Breast epithelium (tissue), 4 donors: ENCODE measurements around the gene FBXO40. TPM values are rescaled to one million over a fixed set of nuclear protein-coding genes. Genes with fewer than 3 reads are reported as not detected.

Source experiments
- DNase-seq, 2 donors: peaks; one replicate each; pipeline ENCODE4 v3.0.0-alpha.2; 2019; ENCODE audit warnings: low spot score in 2 of 2
- H3K27ac ChIP-seq, 2 donors: fragments of 200-600 bp; sonication (generic) in 1 of 2; one replicate each; pipeline ENCODE4 v1.5.1; 2016 to 2019; ENCODE audit warnings: mild to moderate bottlenecking in 1 of 2
- H3K27me3 ChIP-seq, 2 donors: fragments of 200-600 bp; sonication (generic) in 1 of 2; one replicate each; pipeline versions ENCODE4 v1.5.1 to v1.6.0; 2017 to 2019; ENCODE audit warnings: control low read depth in 1 of 2, mild to moderate bottlenecking in 1 of 2
- H3K36me3 ChIP-seq: fragments of 200-600 bp; one replicate; pipeline ENCODE4 v1.5.1; 2019
- H3K4me1 ChIP-seq, 2 donors: fragments of 200-600 bp; sonication (generic); one replicate each; pipeline ENCODE4 v1.5.1; 2016 to 2019; ENCODE audit warnings: control low read depth in 1 of 2
- H3K4me3 ChIP-seq, 3 donors: fragments of 200-600 bp; sonication (generic); 1 replicate in 2 of 3; 2 replicates in 1 of 3; pipeline ENCODE4 v1.5.1; 2016 to 2019; ENCODE audit warnings: mild to moderate bottlenecking in 3 of 3, moderate library complexity in 2 of 3
- H3K9me3 ChIP-seq, 2 donors: fragments of 200-600 bp; sonication (generic) in 1 of 2; one replicate each; pipeline ENCODE4 v1.5.1; 2016 to 2019; ENCODE audit warnings: control low read depth in 1 of 2
- POLR2A ChIP-seq: fragments of 450-650 bp; IDR thresholded peaks from one replicate; pipeline ENCODE4 v1.6.1; 2016; ENCODE audit warnings: antibody characterized with exemption, mild to moderate bottlenecking, moderate library complexity
- POLR2AphosphoS5 ChIP-seq, 3 donors: sonication (generic); formaldehyde crosslinking; IDR thresholded peaks; one replicate each; pipeline ENCODE4 v1.6.1; 2017; ENCODE audit warnings: antibody characterized with exemption in 3 of 3
- intact Hi-C: fragments of 100-400 bp; cut with DNase I; formaldehyde crosslinking; loops from one replicate; pipeline ENCODE4 v1.15.1; 2023; ENCODE audit warnings: low total_unique reads
- total RNA-seq, 3 donors: library from RNA; depleted of rRNA; stranded (reverse); fragments of >200 nt; gene quantifications; one replicate each; pipeline ENCODE4 v1.1.0, GENCODE V29; 2016
- TF ChIP-seq, protein P1 (sequence below), 3 donors: fragments of 450-650 bp; IDR thresholded peaks; one replicate each; pipeline ENCODE4 v1.5.1; 2016 to 2017; ENCODE audit warnings: antibody characterized with exemption in 3 of 3, mild to moderate bottlenecking in 3 of 3, moderate library complexity in 3 of 3

FBXO40 gene
- total RNA-seq, 3 donors from 2014 or later: not detected

DNA sequence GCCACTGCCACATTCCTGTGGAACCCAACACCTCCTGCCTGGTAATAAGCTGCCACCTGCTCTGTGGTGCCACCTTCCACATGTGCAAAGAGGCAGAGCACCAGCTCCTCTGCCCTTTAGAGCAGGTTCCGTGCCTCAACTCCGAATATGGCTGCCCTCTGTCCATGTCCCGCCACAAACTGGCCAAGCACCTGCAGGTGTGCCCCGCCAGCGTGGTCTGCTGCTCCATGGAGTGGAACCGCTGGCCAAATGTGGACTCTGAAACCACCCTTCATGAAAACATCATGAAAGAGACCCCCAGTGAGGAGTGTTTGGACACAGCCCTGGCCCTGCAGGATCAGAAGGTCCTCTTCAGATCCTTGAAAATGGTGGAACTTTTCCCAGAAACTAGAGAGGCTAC lies 28.3 kb downstream of the FBXO40 start:
- no peak overlapping the region for H3K4me3 ChIP-seq
- no peak overlapping the region for H3K27ac ChIP-seq
- DNase-seq: no peak
- no peaks in the 10 kb centered on the region for H3K27me3 ChIP-seq
- H3K4me1 ChIP-seq: no peaks in the 10 kb centered on the region
- H3K9me3 ChIP-seq: no peaks in the 10 kb centered on the region
- H3K36me3 ChIP-seq: no peaks in the 10 kb centered on the region
- intact Hi-C loops: loop anchor here (10.0 kb wide), 1 partner anchor 1053 kb away; no protein-coding TSS in a partner anchor
- TF ChIP-seq POLR2AphosphoS5 (IDR thresholded peaks at IDR 0.05) (no peak), POLR2A (no peak)
- TF ChIP-seq, protein P1, sequence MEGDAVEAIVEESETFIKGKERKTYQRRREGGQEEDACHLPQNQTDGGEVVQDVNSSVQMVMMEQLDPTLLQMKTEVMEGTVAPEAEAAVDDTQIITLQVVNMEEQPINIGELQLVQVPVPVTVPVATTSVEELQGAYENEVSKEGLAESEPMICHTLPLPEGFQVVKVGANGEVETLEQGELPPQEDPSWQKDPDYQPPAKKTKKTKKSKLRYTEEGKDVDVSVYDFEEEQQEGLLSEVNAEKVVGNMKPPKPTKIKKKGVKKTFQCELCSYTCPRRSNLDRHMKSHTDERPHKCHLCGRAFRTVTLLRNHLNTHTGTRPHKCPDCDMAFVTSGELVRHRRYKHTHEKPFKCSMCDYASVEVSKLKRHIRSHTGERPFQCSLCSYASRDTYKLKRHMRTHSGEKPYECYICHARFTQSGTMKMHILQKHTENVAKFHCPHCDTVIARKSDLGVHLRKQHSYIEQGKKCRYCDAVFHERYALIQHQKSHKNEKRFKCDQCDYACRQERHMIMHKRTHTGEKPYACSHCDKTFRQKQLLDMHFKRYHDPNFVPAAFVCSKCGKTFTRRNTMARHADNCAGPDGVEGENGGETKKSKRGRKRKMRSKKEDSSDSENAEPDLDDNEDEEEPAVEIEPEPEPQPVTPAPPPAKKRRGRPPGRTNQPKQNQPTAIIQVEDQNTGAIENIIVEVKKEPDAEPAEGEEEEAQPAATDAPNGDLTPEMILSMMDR (IDR thresholded peaks at IDR 0.05): no peak

DNA sequence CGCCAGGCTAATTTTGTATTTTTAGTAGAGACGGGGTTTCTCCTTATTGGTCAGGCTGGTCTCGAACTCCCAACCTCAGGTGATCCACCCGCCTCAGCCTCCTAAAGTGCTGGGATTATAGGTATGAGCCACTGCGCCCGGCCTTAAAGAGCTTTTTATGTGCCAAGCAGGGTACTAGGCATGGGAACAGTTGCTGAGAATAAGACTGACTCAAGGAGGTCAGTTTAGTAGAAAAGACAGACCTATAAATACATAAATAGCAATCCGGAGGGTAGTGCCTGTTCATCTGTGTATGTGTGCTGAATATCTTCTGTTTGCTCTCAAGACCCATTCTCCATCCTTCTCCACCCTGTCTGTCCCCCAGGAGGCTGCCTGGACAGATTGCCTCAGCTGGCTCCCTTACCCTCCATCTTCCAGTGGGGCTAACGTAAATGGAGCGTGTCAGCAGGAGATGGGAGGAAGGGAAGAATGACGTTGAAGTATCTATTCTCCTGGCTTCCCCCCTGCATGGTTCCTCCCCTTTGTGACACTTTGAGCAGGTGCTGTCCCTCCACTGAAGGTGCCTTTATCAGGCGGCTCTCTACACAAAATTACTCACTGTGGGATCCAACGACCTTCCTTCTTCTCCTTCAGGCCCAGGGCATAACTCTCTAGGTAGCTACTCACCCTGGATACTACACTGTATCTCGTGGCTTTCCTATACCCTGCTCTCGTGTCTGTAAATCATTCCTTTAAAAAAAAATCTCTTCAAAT lies 31.1 kb downstream of the FBXO40 start:
- DNase-seq: no peak
- TF ChIP-seq POLR2AphosphoS5 (IDR thresholded peaks at IDR 0.05): no peak
- TF ChIP-seq POLR2A: no peak
- TF ChIP-seq, protein P1 (IDR thresholded peaks at IDR 0.05): no peak
- no peak overlapping the region for H3K4me3 ChIP-seq
- H3K27me3 ChIP-seq: no peaks in the 10 kb centered on the region
- H3K4me1 ChIP-seq: no peaks in the 10 kb centered on the region
- H3K27ac ChIP-seq: no peak overlapping the region
- H3K9me3 ChIP-seq: no peaks in the 10 kb centered on the region
- H3K36me3 ChIP-seq: no peaks in the 10 kb centered on the region
- intact Hi-C loops: loop anchor here (10.0 kb wide), 1 partner anchor 1050 kb away; no protein-coding TSS in a partner anchor

DNA sequence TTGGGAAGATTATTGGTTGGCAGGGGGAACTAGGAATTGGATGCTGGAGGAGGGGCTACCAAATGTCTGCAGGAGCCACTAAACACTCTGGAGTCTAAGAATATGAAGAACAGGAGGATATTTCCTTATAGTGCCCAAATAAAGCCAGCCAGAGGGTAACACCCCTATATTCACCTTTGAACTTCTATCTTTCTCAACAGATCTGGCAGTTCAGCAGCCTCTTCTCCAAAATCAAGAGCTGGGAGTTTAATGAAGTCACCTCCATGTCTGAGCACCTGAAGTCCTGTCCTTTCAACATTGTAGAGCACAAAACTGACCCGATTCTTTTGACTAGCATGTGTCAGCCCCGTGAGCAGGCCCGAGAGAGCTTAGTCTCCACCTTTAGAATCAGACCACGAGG lies 33.3 kb downstream of the FBXO40 start:
- Histone ChIP-seq H3K4me1 (no peaks in the 10 kb centered on the region), H3K36me3 (no peaks in the 10 kb centered on the region), H3K27ac (no peak overlapping the region), H3K27me3 (no peaks in the 10 kb centered on the region), H3K9me3 (no peaks in the 10 kb centered on the region), H3K4me3 (no peak overlapping the region)
- TF ChIP-seq, protein P1 (IDR thresholded peaks at IDR 0.05): no peak
- TF ChIP-seq POLR2AphosphoS5 (IDR thresholded peaks at IDR 0.05) (no peak), POLR2A (no peak)
- no peak for DNase-seq
- intact Hi-C loops: loop anchor here (10.0 kb wide), 1 partner anchor 1048 kb away; no protein-coding TSS in a partner anchor

DNA sequence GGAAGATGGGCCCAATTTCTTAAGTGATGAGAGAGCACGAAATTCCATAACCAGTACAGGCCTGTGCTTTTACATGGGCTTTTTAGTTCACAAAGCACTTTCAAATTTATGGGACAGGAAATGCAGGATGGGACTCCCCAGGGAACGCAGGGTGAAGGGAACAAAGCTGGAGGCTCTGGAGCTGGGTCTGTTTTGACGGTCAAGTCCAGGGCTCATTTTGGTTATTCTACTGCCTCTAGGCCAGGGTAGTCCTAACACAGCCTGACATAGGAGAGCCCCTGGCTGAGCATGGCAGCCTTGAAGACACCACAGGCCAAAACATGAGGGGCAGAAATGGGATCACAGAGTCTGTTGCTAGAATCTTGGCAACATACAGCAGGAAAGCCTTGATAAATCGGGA lies 34.0 kb downstream of the FBXO40 start:
- no peak for DNase-seq
- intact Hi-C loops: loop anchor here (10.0 kb wide), 1 partner anchor 1048 kb away; no protein-coding TSS in a partner anchor
- no peaks in the 10 kb centered on the region for H3K27me3 ChIP-seq
- no peaks in the 10 kb centered on the region for H3K4me1 ChIP-seq
- TF ChIP-seq, protein P1 (IDR thresholded peaks at IDR 0.05): no peak
- TF ChIP-seq POLR2AphosphoS5 (IDR thresholded peaks at IDR 0.05) (no peak), POLR2A (no peak)
- H3K4me3 ChIP-seq: no peak overlapping the region
- no peaks in the 10 kb centered on the region for H3K9me3 ChIP-seq
- H3K27ac ChIP-seq: no peak overlapping the region
- no peaks in the 10 kb centered on the region for H3K36me3 ChIP-seq

DNA sequence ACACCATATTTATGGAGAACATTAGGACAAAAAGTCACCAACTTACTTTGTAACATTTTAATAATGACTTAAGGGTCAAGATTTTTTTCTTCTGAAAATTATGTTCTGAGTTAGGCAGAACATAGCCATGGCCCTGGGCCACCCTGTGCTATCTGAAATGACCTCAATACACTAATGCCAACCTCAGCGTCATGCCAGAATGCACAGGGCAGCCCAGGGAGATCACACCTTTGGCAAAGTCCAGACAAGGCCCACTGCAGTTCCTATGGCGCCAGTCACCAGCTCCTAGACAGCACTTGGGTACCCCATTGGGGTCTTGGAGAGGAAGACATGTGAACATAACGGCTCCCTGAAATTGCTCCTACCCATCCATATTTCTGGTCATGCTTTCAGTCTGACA lies 34.4 kb downstream of the FBXO40 start:
- H3K27ac ChIP-seq: no peak overlapping the region
- TF ChIP-seq, protein P1 (IDR thresholded peaks at IDR 0.05): no peak
- TF ChIP-seq POLR2A: no peak
- no peak for TF ChIP-seq POLR2AphosphoS5 (IDR thresholded peaks at IDR 0.05)
- H3K4me1 ChIP-seq: no peaks in the 10 kb centered on the region
- no peaks in the 10 kb centered on the region for H3K27me3 ChIP-seq
- no peak for DNase-seq
- intact Hi-C loops: loop anchor here (10.0 kb wide), 1 partner anchor 1047 kb away; no protein-coding TSS in a partner anchor
- no peaks in the 10 kb centered on the region for H3K9me3 ChIP-seq
- no peak overlapping the region for H3K4me3 ChIP-seq
- H3K36me3 ChIP-seq: no peaks in the 10 kb centered on the region
